ENCODE results near the gene SYNDIG1.

Gene SYNDIG1

GRCh38 chr20:24483435-24484080 lies 14.1 kb downstream of the SYNDIG1 start:
- in situ Hi-C loops (cut with HindIII; ENCODE audit: low pct_unique_long_range_greater_than_20kb, low sequenced_read_pairs) = no loop called here
- DNase-seq (ENCODE audit: low read depth in 1 of 2, low spot score in 1 of 2) = no peak
- no peak for TF ChIP-seq JUND (IDR thresholded peaks at IDR 0.05; ENCODE audit: low read depth)

DNA sequence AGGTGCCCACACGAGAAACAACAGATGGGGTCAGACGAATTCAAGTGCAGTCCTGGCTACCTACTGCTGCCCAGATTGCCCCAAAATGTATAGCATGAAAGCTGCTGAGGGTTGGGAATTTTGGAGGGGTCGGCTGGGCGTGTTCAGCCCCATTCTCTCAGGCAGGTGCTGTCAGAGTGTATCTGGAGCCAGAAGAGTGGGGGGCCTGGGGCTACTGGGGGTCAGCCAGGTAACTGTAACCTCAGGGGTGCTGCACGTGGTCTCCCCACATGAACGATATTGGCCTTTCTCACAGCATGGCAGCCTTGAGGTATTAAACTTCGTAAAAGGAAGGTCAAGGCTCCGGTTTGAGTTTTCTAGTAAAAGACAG lies 14.6 kb downstream of the SYNDIG1 start:
- DNase-seq (ENCODE audit: low read depth in 1 of 2, low spot score in 1 of 2) = no peak
- in situ Hi-C loops (cut with HindIII; ENCODE audit: low pct_unique_long_range_greater_than_20kb, low sequenced_read_pairs) = no loop called here
- no peak for TF ChIP-seq JUND (IDR thresholded peaks at IDR 0.05; ENCODE audit: low read depth)

- in situ Hi-C loops (cut with HindIII; ENCODE audit: low pct_unique_long_range_greater_than_20kb, low sequenced_read_pairs) = no loop called here
- no peak for TF ChIP-seq JUND (IDR thresholded peaks at IDR 0.05; ENCODE audit: low read depth)
- DNase-seq (ENCODE audit: low read depth in 1 of 2, low spot score in 1 of 2) = no peak
These were observed 16.6 kb downstream of the SYNDIG1 start for GRCh38 chr20:24485981-24486380.

DNA sequence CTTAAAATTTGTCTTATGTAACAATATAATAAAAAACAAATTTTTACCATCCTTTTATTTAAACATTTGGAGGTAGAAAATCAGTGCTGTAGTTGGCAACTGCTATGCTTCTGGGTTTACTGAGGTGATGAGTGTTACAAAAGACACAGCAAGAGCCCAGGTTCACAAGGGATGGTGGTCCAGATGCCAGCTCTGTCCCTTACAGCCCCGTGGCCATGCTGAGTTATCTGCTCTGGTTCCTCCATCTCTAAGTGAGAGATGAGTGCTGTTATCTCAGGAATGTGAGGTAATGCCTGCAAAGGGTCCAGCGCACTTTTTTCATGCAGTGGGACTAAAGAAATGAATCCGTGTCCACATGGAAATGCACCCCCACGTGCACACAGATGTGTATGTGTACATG lies 17.8 kb downstream of the SYNDIG1 start:
- no peak for DNase-seq (ENCODE audit: low read depth in 1 of 2, low spot score in 1 of 2)
- TF ChIP-seq JUND (IDR thresholded peaks at IDR 0.05; ENCODE audit: low read depth) = no peak
- in situ Hi-C loops (cut with HindIII; ENCODE audit: low pct_unique_long_range_greater_than_20kb, low sequenced_read_pairs) = no loop called here

GRCh38 chr20:24487648-24488047 lies 18.2 kb downstream of the SYNDIG1 start:
- no peak for DNase-seq (ENCODE audit: low read depth in 1 of 2, low spot score in 1 of 2)
- no peak for TF ChIP-seq JUND (IDR thresholded peaks at IDR 0.05; ENCODE audit: low read depth)
- in situ Hi-C loops (cut with HindIII; ENCODE audit: low pct_unique_long_range_greater_than_20kb, low sequenced_read_pairs) = no loop called here

DNA sequence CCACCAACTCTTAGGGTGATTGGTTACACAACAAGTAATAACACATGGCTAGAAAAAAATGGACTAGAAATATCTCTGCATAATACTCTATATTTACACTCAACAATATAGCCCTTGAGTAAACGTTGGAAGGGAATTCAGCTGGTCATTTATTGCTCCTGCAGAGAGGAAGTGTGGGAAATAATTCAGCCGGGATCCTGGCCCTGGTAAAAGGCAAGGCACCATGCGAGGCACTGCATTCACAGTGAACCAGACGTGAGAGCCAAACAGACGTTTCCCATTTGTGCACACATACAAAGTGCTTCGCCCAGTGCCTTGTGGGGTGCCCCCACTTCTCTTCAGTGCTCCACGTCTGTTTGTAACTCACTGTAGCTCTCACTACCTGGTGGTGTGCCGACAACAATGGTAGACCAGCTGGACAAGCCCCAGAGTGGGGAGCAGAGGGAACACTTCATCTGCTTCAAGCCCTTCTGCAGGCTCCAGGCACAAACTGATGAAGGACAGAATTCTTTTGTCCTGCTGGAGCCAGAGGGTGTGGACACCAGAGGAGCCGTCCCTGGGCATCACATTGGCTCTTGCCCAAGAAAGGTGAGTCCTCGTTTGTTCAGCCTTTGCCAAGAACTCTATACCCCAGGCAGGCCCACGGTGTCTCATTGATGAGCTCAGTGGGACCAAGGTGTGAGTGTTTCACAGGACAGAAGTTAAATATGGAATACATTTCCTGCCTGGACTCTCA lies 18.8 kb downstream of the SYNDIG1 start:
- no peak for TF ChIP-seq JUND (IDR thresholded peaks at IDR 0.05; ENCODE audit: low read depth)
- DNase-seq (ENCODE audit: low read depth in 1 of 2, low spot score in 1 of 2) = no peak
- in situ Hi-C loops (cut with HindIII; ENCODE audit: low pct_unique_long_range_greater_than_20kb, low sequenced_read_pairs) = no loop called here

GRCh38 chr20:24488800-24489175 lies 19.4 kb downstream of the SYNDIG1 start:
- DNase-seq (ENCODE audit: low read depth in 1 of 2, low spot score in 1 of 2) = no peak
- no peak for TF ChIP-seq JUND (IDR thresholded peaks at IDR 0.05; ENCODE audit: low read depth)
- in situ Hi-C loops (cut with HindIII; ENCODE audit: low pct_unique_long_range_greater_than_20kb, low sequenced_read_pairs) = no loop called here

- TF ChIP-seq JUND (IDR thresholded peaks at IDR 0.05; ENCODE audit: low read depth) = no peak
- DNase-seq (ENCODE audit: low read depth in 1 of 2, low spot score in 1 of 2) = no peak
- in situ Hi-C loops (cut with HindIII; ENCODE audit: low pct_unique_long_range_greater_than_20kb, low sequenced_read_pairs) = no loop called here
These were observed 19.8 kb downstream of the SYNDIG1 start for GRCh38 chr20:24489193-24489592.

- peak in 1 of 2 experiments; percentile 12 for DNase-seq (ENCODE audit: low read depth in 1 of 2, low spot score in 1 of 2)
- TF ChIP-seq JUND (IDR thresholded peaks at IDR 0.05; ENCODE audit: low read depth) = no peak
- in situ Hi-C loops (cut with HindIII; ENCODE audit: low pct_unique_long_range_greater_than_20kb, low sequenced_read_pairs) = no loop called here
These were observed 20.3 kb downstream of the SYNDIG1 start for GRCh38 chr20:24489631-24490260.

GRCh38 chr20:24490598-24490997 lies 21.2 kb downstream of the SYNDIG1 start:
- TF ChIP-seq JUND (IDR thresholded peaks at IDR 0.05; ENCODE audit: low read depth) = no peak
- no peak for DNase-seq (ENCODE audit: low read depth in 1 of 2, low spot score in 1 of 2)
- in situ Hi-C loops (cut with HindIII; ENCODE audit: low pct_unique_long_range_greater_than_20kb, low sequenced_read_pairs) = no loop called here

GRCh38 chr20:24491041-24491756 lies 21.8 kb downstream of the SYNDIG1 start:
- TF ChIP-seq JUND (IDR thresholded peaks at IDR 0.05; ENCODE audit: low read depth) = no peak
- in situ Hi-C loops (cut with HindIII; ENCODE audit: low pct_unique_long_range_greater_than_20kb, low sequenced_read_pairs) = no loop called here
- DNase-seq (ENCODE audit: low read depth in 1 of 2, low spot score in 1 of 2) = no peak

DNA sequence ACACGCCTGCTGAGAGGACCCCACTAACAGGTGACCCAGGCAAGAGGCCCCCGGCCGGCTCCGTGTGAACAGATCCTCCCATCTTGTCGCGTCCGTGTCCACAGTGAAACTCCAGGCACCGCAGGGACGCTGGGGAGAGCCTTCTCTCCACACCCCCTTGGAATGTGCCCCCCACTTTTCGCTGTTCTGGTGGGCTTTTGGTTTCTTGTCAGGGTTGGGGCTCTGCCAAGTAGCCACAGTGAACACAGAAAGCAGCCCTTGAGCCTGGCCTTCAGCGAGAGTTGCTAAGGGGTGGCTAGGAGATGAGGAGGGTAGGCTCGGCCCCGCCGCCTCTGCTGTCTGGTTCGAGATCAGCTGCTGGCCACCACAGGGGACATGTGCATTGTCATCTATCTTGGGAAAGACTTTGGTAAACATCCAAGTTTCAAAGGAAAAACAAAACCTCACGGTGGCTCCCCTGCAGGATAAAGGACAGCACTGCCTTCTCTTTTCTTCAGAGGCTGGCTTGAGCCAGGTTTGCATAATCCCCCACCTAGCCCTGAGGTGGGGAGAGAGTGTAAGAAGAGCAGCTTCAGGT lies 22.7 kb downstream of the SYNDIG1 start:
- TF ChIP-seq JUND (IDR thresholded peaks at IDR 0.05; ENCODE audit: low read depth) = no peak
- DNase-seq (ENCODE audit: low read depth in 1 of 2, low spot score in 1 of 2) = peak in 1 of 2 experiments; percentile 13
- in situ Hi-C loops (cut with HindIII; ENCODE audit: low pct_unique_long_range_greater_than_20kb, low sequenced_read_pairs) = no loop called here

Data from T47D (cell line).